ENCODE measurements around the gene KSR2. TPM values are rescaled to one million over a fixed set of nuclear protein-coding genes. Genes with fewer than 3 reads are reported as not detected.

Gene KSR2
- total RNA-seq, 2 experiments from 2014 or later = 0.03 to 0.15 TPM

Other genes starting within 250 kb of the KSR2 start
- 91.4 and 121 TPM in 2 replicates for gene RFC5, start 47.7 kb upstream of the KSR2 start, total RNA-seq (2014; rRNA removed; shearing (Covaris generic))
- gene RFC5, start 47.7 kb upstream of the KSR2 start, total RNA-seq (2022) = 67.0 and 68.3 TPM in 2 replicates
- 34.4 and 36.0 TPM in 2 replicates for gene WSB2, start 92.2 kb upstream of the KSR2 start, total RNA-seq (2014; rRNA removed; shearing (Covaris generic))
- 31.9 and 32.1 TPM in 2 replicates for gene WSB2, start 92.2 kb upstream of the KSR2 start, total RNA-seq (2022)
- gene VSIG10, start 135.0 kb upstream of the KSR2 start, total RNA-seq (2014; rRNA removed; shearing (Covaris generic)) = 5.0 and 9.2 TPM in 2 replicates
- 9.8 and 12.2 TPM in 2 replicates for gene VSIG10, start 135.0 kb upstream of the KSR2 start, total RNA-seq (2022)
- 128 and 135 TPM in 2 replicates for gene PEBP1, start 167.1 kb upstream of the KSR2 start, total RNA-seq (2014; rRNA removed; shearing (Covaris generic))
- 138 and 154 TPM in 2 replicates for gene PEBP1, start 167.1 kb upstream of the KSR2 start, total RNA-seq (2022)

All from OCI-LY7 (cell line).